Stomach (tissue), 4 donors: Measurements from ENCODE around the gene MTX1.
"Not testable (repeated sequence)": the region's sequence is repeated elsewhere in the genome, so short reads cannot be mapped to it uniquely, and the experiment has no call there.

Experiments
- CTCF ChIP-seq, 7 experiments: fragments of 450-650 bp in 4 of 7; fragments of 200-600 bp in 3 of 7; sonication (generic) in 3 of 7; IDR thresholded peaks; one replicate each; pipeline ENCODE4 v1.5.1; 2016 to 2019; ENCODE audit warnings: antibody characterized with exemption in 7 of 7, control low read depth in 2 of 7, mild to moderate bottlenecking in 1 of 7
- EP300 ChIP-seq: sonication (generic); formaldehyde crosslinking; IDR thresholded peaks from one replicate; pipeline ENCODE4 v1.6.1; 2017; ENCODE audit warnings: antibody characterized with exemption

DNA sequence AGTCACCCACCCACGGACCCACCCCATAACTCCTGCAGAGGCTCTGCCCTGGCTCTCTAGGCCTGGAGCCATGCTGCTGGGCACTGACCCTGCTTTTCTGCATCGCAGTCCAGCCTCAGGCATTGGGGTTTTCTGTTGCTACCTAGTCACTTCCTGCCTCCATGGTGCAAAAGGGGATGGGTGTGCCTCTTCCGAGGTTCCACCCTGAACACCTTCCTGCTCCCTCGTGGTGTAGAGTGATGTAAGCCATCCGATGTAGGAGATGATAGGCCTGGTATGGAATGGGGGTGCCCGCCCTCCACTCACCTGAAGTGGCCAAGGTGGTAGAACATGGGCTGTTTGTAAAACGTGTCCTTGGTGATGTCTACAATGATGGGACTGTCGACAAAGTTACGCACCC, 26.9 kb downstream of the MTX1 start:
- TF ChIP-seq EP300; CTCF (IDR thresholded peaks at IDR 0.05): not testable (repeated sequence)
